ENCODE data around the gene NADSYN1.

DNA sequence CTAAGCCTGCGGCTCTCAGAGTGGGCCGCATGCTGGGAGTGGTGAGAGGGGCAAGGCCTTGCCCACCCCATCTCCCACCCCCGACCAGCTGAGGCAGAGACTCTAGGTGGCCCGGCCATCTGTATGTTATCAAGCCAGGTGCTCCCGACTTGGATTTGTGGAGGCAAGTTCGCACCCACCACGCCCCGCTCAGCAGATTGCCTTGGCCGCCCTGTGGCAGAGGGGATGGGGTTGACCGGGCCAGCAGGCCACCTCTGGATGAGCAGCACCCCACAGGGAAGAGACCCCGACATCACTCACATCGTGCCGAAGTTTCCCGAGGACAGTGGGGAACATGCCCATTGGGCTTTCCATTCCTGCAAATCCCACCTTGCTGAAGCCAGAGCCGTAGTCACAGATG, 45.6 kb upstream of the NADSYN1 start:
- TF ChIP-seq CTCF (IDR thresholded peaks at IDR 0.05; ENCODE audit: insufficient read depth, low read length, poor library complexity, severe bottlenecking) = no peak
- TF ChIP-seq EZH2phosphoT487 (conservative IDR thresholded peaks at IDR 0.05; ENCODE audit: low read length) = no peak

All from SU-DHL-6 (cell line).